ENCODE measurements around the gene PLCL2.

The PLCL2 gene

GRCh38 chr3:16865335-16865734 is 19.4 kb upstream of the PLCL2 start:
- in situ Hi-C loops (cut with MboI; ENCODE audit: low sequenced_read_pairs) = no loop called here

GRCh38 chr3:16866571-16866970 is 18.2 kb upstream of the PLCL2 start:
- in situ Hi-C loops (cut with MboI; ENCODE audit: low sequenced_read_pairs) = no loop called here

GRCh38 chr3:16868513-16868912 is 16.2 kb upstream of the PLCL2 start:
- in situ Hi-C loops (cut with MboI; ENCODE audit: low sequenced_read_pairs) = no loop called here

DNA sequence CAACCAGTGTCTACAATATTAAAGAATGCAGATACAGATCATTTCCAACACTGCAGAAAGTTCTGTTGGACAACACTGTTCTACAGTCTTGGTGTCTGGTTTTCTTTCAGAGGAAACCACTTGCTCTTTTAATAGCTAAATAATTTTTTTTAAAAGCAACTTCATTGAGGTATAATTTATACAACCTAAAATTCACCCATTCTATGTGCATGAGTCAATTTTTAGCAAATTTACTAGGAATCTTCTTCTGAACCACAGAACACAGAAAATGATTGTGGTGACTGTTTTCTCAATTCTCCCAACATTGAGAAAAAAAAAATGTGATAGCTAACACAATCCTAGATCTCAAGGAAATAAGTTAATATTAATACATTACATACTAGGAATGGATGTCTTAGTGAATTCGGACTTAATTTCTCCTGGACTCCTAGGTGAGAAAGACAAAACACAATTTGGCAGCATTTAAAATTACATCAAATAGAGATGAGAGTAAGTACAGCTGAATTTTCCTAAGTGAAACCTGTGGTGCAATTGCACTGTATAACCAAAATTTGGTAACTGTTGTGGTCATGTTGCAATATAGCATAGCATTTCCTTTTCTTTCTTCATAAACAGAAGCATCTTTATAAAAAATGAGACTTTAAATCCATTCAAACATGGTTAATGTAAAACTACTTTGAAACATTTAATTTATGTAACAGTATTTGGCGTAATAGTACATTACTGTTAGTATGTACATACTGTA is 15.3 kb upstream of the PLCL2 start:
- in situ Hi-C loops (cut with MboI; ENCODE audit: low sequenced_read_pairs) = no loop called here

- in situ Hi-C loops (cut with MboI; ENCODE audit: low sequenced_read_pairs) = no loop called here
These were observed 12.6 kb upstream of the PLCL2 start for GRCh38 chr3:16871915-16872842.

DNA sequence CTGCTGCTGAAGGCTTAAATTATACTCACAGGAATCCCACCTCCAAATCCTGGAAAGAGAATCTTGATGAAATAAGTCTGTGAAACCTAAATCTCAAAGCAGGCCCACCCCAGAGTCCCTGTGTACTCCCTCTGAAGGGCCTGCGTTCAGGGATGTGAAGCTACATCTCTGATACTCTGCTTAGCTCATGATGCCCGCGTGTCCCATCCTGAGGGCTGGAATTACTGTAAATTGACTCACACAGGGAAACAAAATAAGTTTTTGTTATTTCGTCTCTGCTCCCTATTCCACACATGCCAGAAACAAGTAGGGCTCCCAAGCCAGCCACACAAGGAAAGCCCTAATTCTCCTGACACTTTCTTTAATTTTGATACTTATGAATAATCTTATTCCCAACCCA is 10.9 kb upstream of the PLCL2 start:
- in situ Hi-C loops (cut with MboI; ENCODE audit: low sequenced_read_pairs) = no loop called here

DNA sequence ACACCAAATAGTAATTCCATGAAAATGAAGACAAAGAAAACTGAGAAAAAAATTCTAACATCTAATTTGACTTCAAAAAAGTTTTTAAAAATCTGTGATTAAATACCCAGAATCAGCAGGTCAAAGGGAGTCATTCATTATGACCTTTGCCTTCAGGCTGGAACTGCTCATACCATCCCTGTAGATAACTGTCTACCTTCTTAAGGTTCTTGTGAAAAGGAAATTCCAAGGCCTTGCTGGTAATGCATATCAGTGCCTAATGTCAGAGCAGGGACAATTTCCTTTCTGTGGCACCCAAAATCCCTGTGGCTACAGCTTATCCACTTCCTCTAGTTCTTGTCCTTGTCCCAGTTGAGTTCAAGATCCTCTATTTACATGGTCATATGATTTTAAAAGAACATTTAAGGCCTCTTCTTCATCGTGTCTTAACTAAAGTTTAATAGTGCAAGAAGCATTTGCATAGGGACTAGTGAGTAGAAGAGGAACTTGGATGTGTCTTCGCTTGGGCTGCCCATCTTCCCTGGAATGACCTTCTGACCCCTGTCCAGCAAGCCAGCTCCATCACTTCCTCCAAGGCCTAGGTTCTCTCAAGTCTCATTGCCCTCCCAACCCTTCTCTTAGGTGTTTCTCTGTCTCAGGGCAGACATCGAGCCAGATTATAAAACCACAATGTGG is 8.7 kb upstream of the PLCL2 start:
- in situ Hi-C loops (cut with MboI; ENCODE audit: low sequenced_read_pairs) = no loop called here

DNA sequence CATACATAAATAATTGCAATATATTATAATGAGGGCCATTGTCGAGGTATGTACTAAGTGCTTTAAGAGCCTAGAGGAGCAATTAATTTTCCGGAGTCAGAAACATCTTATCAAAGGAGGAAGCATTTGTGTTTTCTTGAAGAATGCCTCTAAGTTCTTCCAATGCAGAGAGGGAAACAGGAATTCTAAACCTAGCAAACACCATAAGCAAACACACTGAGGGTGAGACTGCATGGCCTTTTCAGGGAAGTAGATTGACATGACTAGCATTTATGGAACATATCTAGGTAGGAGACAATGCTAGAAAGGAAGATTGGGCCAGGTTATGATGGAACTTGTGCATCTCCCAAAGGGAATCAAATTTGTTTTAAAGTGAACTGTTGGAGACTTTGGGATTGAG is 7.2 kb upstream of the PLCL2 start:
- in situ Hi-C loops (cut with MboI; ENCODE audit: low sequenced_read_pairs) = no loop called here

GRCh38 chr3:16877911-16878310 is 6.8 kb upstream of the PLCL2 start:
- in situ Hi-C loops (cut with MboI; ENCODE audit: low sequenced_read_pairs) = no loop called here

- in situ Hi-C loops (cut with MboI; ENCODE audit: low sequenced_read_pairs) = no loop called here
These were observed 2.7 kb upstream of the PLCL2 start for GRCh38 chr3:16881896-16882630.

GRCh38 chr3:16883057-16883722 is 1.6 kb upstream of the PLCL2 start:
- in situ Hi-C loops (cut with MboI; ENCODE audit: low sequenced_read_pairs) = no loop called here

DNA sequence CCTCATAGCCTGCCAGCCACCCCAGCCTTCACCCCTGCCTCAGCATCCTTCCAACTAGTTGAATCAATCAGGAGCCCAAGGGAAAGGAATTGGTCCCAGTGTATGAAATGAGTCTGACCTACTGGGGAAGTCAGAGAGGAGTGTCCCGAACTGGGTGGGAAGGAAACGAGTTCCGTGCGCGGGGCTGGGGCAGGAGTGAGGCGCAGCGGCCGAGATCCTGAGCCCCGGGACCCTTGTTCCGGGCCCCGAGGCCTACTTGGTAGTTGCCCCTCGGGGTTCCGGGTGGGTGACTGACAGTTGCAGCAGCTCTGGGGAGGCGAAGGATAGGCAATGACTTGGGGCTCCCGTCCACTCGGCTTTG is 1.1 kb upstream of the PLCL2 start:
- in situ Hi-C loops (cut with MboI; ENCODE audit: low sequenced_read_pairs) = no loop called here

GRCh38 chr3:16884084-16884747 is 539 bp upstream of the PLCL2 start:
- in situ Hi-C loops (cut with MboI; ENCODE audit: low sequenced_read_pairs) = no loop called here

DNA sequence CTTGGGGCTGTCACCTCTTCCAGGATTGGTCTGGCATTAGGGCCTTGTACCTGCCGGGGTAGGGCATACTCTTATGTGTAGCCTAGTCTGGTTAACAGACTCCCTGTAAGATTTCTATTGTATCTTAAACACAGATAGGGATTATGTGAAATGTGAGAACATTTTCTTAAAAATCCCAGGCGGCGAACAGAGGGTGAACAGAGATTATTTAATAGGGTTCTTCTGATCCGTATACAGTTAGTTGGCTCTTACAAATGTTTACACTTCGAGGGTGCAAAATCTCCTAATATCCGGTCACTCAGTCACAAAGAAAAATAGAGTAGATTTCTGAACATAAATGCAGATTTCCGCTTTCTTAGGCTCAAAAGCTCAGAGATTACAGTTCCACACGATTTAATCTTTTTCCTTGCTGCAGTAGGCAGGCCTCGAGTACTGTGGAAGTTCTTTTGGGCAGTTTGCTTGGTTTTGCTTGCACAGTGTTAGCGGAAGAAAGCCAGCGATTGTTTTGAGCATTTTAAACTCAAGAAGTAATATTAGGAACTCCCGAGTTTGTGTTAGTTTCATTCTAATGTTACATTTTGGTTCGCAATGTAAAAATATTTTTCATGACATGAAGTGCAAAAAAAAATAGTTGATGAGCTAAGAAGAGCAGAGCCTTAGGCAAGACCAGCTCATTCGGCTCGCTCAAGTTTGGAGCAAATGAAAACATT is 993 bp downstream of the PLCL2 start:
- in situ Hi-C loops (cut with MboI; ENCODE audit: low sequenced_read_pairs) = no loop called here

GRCh38 chr3:16886303-16886683 is 1.5 kb downstream of the PLCL2 start:
- in situ Hi-C loops (cut with MboI; ENCODE audit: low sequenced_read_pairs) = no loop called here

GRCh38 chr3:16887130-16887529 is 2.4 kb downstream of the PLCL2 start:
- in situ Hi-C loops (cut with MboI; ENCODE audit: low sequenced_read_pairs) = no loop called here

DNA sequence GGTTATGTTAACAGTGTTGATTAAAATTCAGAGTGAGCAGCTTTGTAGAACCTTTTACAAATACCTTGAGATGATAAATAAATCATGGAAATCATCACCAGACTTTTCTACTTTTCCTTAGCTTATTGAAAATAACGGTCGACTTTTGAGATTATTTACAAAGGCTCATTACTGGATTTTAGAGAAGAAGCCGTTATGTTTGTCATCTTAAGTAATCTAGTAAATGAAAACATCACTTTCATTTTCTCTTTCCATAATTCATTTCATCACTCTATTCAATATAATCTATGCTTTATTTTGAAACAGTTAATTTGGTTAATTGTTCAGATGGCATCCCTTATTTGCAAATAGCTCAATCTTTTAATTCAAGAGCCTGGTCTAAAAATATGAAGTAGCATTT is 3.6 kb downstream of the PLCL2 start:
- in situ Hi-C loops (cut with MboI; ENCODE audit: low sequenced_read_pairs) = no loop called here

- in situ Hi-C loops (cut with MboI; ENCODE audit: low sequenced_read_pairs) = no loop called here
These were observed 4.2 kb downstream of the PLCL2 start for GRCh38 chr3:16888785-16889607.

All from hTERT RPE-1 (cell line).